GM18907 (cell line): ENCODE measurements around the gene SCLY.
A peak's percentile ranks its signal among the peaks of the same experiment; 100 is the strongest.
"Not testable (repeated sequence)": the region's sequence is repeated elsewhere in the genome, so short reads cannot be mapped to it uniquely, and the experiment has no call there.

Experiments used
- ATAC-seq: cut with Tn5 transposase; IDR thresholded peaks from one replicate; pipeline ENCODE4 v1.9.1; 2021; ENCODE audit warnings: mild to moderate bottlenecking, moderate library complexity; ENCODE audit not compliant: unreplicated experiment

Gene SCLY

GRCh38 chr2:238107525-238108422 is 47.0 kb downstream of the SCLY start:
- peak; percentile 75 for ATAC-seq

- ATAC-seq = peak; percentile 69
Observed at GRCh38 chr2:238108423-238109183, 47.8 kb downstream of the SCLY start.

GRCh38 chr2:238113611-238114010 is 52.8 kb downstream of the SCLY start:
- no peak for ATAC-seq

- no peak for ATAC-seq
Observed at GRCh38 chr2:238114331-238114841, 53.6 kb downstream of the SCLY start.

- ATAC-seq = no peak
Observed at GRCh38 chr2:238114851-238115660, 54.3 kb downstream of the SCLY start.

- not testable (repeated sequence) for ATAC-seq
Observed at GRCh38 chr2:238115709-238116108, 54.9 kb downstream of the SCLY start.

- no peak for ATAC-seq
Observed at GRCh38 chr2:238116298-238117198, 55.7 kb downstream of the SCLY start.

- ATAC-seq = no peak
Observed at GRCh38 chr2:238117199-238118154, 56.7 kb downstream of the SCLY start.

- ATAC-seq = no peak
Observed at GRCh38 chr2:238119756-238120462, 59.1 kb downstream of the SCLY start.

- ATAC-seq = no peak
Observed at GRCh38 chr2:238120463-238121298, 59.9 kb downstream of the SCLY start.

- no peak for ATAC-seq
Observed at GRCh38 chr2:238121511-238122286, 60.9 kb downstream of the SCLY start.

- ATAC-seq = no peak
Observed at GRCh38 chr2:238122287-238123217, 61.8 kb downstream of the SCLY start.

- ATAC-seq = no peak
Observed at GRCh38 chr2:238123218-238123971, 62.6 kb downstream of the SCLY start.

- no peak for ATAC-seq
Observed at GRCh38 chr2:238123991-238124470, 63.2 kb downstream of the SCLY start.
